GM06990 (cell line): ENCODE results near the gene FMR1NB.
A peak's percentile ranks its signal among the peaks of the same experiment; 100 is the strongest.

ENCODE experiments used
- DNase-seq: peaks from one replicate; pipeline ENCODE4 v3.0.0-alpha.2; 2011; ENCODE audit not compliant: insufficient read length; ENCODE audit errors: extremely low read depth
- H3K27me3 ChIP-seq: replicated peaks from 2 replicates; pipeline ENCODE4 v1.6.0; 2011; ENCODE audit warnings: low read length; ENCODE audit not compliant: control insufficient read depth, insufficient read depth
- H3K36me3 ChIP-seq: 2 replicates; pipeline ENCODE4 v1.5.1; 2011; ENCODE audit warnings: low read length; ENCODE audit not compliant: control insufficient read depth, insufficient read depth
- H3K4me3 ChIP-seq: replicated peaks from 2 replicates; pipeline ENCODE4 v1.5.1; 2011; ENCODE audit warnings: low read depth, mild to moderate bottlenecking, control low read depth, low read length
- TF ChIP-seq, protein P1 (sequence below): IDR thresholded peaks from 2 replicates; pipeline ENCODE4 v1.5.1; 2011; ENCODE audit warnings: low read length, control low read depth, mild to moderate bottlenecking, inconsistent platforms; ENCODE audit not compliant: insufficient read depth, poor library complexity, severe bottlenecking

Gene FMR1NB

DNA sequence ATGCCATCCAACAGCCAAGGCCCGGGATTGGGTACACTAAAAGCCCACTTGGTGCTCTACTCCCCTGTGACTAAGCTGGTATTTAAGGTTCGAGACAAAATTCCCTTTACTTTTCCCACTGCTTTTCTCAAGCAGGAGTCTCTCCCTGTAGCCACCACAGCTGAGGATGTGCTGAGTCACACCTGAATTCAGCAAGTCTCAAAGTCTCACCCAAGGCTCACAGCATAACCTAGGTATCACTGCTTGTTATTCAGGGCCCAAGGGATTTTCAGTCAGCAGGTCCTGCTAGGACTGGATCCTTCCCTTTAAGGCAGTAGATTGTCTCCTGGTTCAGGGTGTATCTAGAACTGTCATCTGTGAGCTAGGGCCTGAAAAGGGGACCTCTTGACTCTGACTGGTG lies 39.2 kb downstream of the FMR1NB start:
- Histone ChIP-seq H3K27me3 (no peaks in the 10 kb centered on the region), H3K4me3 (no peak overlapping the region), H3K36me3 (no peaks in the 10 kb centered on the region)
- no peak for DNase-seq
- TF ChIP-seq, protein P1, sequence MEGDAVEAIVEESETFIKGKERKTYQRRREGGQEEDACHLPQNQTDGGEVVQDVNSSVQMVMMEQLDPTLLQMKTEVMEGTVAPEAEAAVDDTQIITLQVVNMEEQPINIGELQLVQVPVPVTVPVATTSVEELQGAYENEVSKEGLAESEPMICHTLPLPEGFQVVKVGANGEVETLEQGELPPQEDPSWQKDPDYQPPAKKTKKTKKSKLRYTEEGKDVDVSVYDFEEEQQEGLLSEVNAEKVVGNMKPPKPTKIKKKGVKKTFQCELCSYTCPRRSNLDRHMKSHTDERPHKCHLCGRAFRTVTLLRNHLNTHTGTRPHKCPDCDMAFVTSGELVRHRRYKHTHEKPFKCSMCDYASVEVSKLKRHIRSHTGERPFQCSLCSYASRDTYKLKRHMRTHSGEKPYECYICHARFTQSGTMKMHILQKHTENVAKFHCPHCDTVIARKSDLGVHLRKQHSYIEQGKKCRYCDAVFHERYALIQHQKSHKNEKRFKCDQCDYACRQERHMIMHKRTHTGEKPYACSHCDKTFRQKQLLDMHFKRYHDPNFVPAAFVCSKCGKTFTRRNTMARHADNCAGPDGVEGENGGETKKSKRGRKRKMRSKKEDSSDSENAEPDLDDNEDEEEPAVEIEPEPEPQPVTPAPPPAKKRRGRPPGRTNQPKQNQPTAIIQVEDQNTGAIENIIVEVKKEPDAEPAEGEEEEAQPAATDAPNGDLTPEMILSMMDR = no peak

DNA sequence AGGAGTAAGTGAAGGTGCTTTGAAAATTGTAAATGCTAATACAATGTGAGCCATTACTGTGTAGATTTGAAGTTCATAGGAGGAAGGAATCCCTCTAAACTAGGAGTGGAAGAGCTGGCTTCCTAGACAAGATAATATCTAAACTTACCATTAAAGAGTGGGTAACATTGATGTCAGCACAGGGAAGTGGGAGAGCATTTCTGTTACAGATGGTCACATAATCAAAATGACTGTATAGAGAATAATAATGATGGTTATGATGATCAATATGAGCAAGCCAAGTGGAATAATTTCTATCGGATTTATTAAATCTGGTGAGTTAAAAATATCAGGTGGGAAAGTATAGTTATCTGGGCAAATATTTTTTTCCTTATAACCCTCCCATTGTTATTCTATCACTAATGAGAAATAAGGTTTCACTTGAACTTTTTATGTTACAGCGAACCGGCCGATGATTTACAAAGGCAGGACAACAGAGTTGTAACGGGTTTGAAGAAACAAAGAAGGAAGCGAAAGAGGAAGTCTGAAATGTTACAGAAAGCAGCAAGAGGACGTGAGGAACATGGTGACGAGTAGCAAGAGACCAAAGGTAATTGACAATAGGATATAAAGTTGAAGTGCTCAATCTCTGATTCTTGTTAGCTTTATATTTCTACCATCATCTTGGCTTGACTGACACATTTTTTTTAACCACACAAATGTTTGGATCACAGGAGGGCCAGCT lies 43.5 kb downstream of the FMR1NB start:
- Histone ChIP-seq H3K4me3 (no peak overlapping the region), H3K36me3 (no peaks in the 10 kb centered on the region), H3K27me3 (no peaks in the 10 kb centered on the region)
- DNase-seq = peak; percentile 11
- TF ChIP-seq, protein P1 = no peak

DNA sequence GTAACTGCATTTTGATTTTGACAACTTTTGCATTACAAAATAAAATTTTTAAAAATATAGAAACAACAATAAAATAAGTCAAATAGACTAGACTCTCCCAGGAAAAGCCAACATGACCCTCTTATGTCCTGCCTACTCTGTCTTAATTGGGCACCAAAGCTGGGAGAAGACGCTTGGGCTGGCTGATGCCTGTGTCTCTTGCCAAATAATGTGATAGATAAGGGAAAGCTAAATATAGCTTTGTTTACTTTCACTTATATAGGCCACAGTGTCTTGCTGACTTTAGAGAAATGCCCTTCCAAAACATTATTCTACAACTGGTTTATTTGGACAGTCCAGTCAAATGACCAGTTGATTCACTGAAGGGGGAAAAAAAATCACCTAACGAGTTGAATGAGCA lies 54.2 kb downstream of the FMR1NB start:
- Histone ChIP-seq H3K4me3 (no peak overlapping the region), H3K27me3 (no peaks in the 10 kb centered on the region), H3K36me3 (no peaks in the 10 kb centered on the region)
- TF ChIP-seq, protein P1 = no peak
- DNase-seq = no peak

DNA sequence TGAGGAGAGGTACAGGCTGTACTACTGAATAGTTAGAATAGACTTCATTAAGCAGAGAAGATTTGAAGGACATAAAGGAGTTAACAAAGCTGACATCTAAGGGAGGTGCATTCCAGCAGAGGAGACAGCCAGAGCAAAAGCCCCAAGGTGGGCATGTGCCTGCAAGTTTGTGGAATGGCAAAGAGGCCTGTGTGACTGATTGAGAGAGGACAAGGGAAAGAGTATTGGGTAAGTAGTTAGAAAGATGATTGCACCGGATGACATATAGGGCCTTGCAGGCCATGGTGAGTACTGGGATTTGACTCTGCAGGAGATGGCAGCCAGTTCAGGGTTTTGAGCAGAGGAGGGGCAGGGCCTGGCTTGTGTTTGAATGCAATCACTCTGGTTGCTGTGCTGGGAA lies 55.9 kb downstream of the FMR1NB start:
- TF ChIP-seq, protein P1 = no peak
- H3K4me3 ChIP-seq = no peak overlapping the region
- no peak for DNase-seq
- no peaks in the 10 kb centered on the region for H3K36me3 ChIP-seq
- no peaks in the 10 kb centered on the region for H3K27me3 ChIP-seq

DNA sequence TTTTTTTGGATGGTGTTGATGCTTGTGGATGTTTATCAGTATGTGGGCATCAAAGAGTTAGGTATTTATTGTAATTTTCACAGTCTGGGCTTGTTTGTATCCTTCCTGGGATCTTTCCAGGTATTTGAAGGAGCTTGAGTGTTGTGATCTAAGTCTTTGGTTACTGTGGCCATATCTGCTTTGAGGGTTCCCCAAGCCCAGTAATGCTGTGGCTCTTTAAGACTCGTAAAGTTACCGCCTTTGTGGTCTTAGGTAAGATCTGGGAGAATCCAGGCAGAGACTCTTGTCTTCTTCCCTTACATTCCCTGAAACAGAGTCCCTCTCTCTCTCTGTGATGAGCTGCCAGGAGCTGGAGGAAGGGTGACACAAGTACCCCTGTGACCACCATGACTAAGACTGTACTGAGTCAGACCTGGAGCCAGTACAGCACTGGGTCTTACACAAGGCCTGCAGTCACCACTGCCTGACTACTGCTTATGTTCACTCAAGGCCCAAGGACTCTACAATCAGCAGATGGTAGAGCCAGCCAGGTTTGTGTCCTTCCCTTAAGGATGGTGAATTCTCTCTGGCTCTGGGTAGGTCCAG lies 62.2 kb downstream of the FMR1NB start:
- no peak for DNase-seq
- Histone ChIP-seq H3K4me3 (no peak overlapping the region), H3K36me3 (no peaks in the 10 kb centered on the region), H3K27me3 (no peaks in the 10 kb centered on the region)
- TF ChIP-seq, protein P1 = no peak
